ENCODE data around the gene ANXA11. TPM values are rescaled to one million over a fixed set of nuclear protein-coding genes. Genes with fewer than 3 reads are reported as not detected.

ANXA11 gene
- total and polyA plus RNA-seq, 2 of the 8 experiments (the other 6 are each of a cell fraction or from before 2014, with no cell fraction given): 40.5 to 84.9 TPM

DNA sequence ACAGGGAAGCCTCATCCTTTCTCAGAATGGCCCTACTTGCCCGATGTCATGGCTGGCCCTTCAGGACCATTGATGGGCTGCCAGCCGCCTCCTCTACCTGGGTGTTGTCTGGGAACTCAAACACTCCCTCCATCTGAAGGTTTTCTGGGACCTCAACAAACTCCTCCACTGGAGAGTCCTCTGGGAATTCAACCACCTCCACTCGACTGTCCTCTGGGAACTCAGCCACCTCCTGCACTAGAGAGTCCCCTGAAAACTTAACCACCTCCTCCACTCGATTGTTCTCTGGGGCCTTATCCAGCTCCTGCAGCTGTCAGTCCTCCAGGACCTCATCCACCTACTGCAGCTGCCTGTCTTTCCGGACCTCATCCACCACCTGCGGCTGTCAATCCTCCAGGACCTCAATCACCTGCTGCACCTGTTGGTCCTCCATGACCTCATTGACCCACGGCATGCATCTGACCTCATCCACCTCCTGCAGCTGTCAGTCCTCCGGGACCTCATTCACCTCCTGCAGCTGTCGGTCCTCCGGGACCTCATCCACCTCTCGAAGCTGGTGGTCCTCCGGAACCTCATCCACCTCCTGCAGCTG, 47.1 kb upstream of the ANXA11 start:
- DNase-seq (ENCODE audit: low read depth in 1 of 2, low spot score in 2 of 2) (no peak), FAIRE-seq (no peak)
- Histone ChIP-seq H3K23ac (ENCODE audit: insufficient read length) (no peak overlapping the region), H3K56ac (replicated peaks; ENCODE audit: insufficient read length, low read depth, low read length) (no peak overlapping the region), H3K18ac (ENCODE audit: extremely low read depth, low read length) (no peak overlapping the region), H2AK5ac (ENCODE audit: low read depth, low read length) (no peak overlapping the region), H3K4me1 (replicated peaks in 1 of 4; ENCODE audit: control insufficient read depth in 3 of 4, insufficient read depth in 4 of 4, low read length in 3 of 4) (peaks cover 0 to 3% (median under 1%) of the 10 kb centered on the region in 4 experiments; a peak in 1 of 7 replicates), H2BK20ac (ENCODE audit: low read length) (no peak overlapping the region), H3K27me3 (replicated peaks in 1 of 4; ENCODE audit: control insufficient read depth in 3 of 4, extremely low read depth in 1 of 4, insufficient read depth in 3 of 4, low read length in 3 of 4) (no peaks in the 10 kb centered on the region), H3K4me2 (ENCODE audit: insufficient read depth in 1 of 2, low read depth in 2 of 2, low read length in 2 of 2) (no peak overlapping the region), H3K14ac (ENCODE audit: insufficient read length) (no peak overlapping the region), H3K36me3 (ENCODE audit: control insufficient read depth in 2 of 4, insufficient read depth in 4 of 4, low read length in 3 of 4) (no peaks in the 10 kb centered on the region), H2BK15ac (ENCODE audit: low read length) (no peak overlapping the region), H2AFZ (ENCODE audit: low read length) (no peak overlapping the region), H4K8ac (ENCODE audit: extremely low read depth, insufficient read depth, low read length) (no peak overlapping the region), H3K9ac (replicated peaks in 1 of 4; ENCODE audit: extremely low read depth in 1 of 4, low read depth in 3 of 4, low read length in 3 of 4) (no peak overlapping the region), H2BK5ac (ENCODE audit: low read depth, low read length) (no peak overlapping the region), H3K79me2 (ENCODE audit: control insufficient read depth in 1 of 2, insufficient read depth in 2 of 2, low read length in 2 of 2) (no peaks in the 10 kb centered on the region), H4K5ac (ENCODE audit: insufficient read length, low read depth, low read length) (no peak overlapping the region), H2BK120ac (replicated peaks; ENCODE audit: low read depth, low read length) (no peak overlapping the region), H4K91ac (replicated peaks; ENCODE audit: insufficient read length, low read length) (no peak overlapping the region), H3K27ac (ENCODE audit: low read depth, low read length) (no peak overlapping the region), H2BK12ac (ENCODE audit: low read depth, low read length) (no peak overlapping the region), H3K79me1 (ENCODE audit: low read depth, low read length) (no peaks in the 10 kb centered on the region), H3K4me3 (ENCODE audit: extremely low read depth in 1 of 4, insufficient read depth in 2 of 4, low read depth in 3 of 4, low read length in 4 of 4) (no peak overlapping the region), H3K23me2 (ENCODE audit: low read depth, low read length) (no peaks in the 10 kb centered on the region), H3K4ac (replicated peaks; ENCODE audit: insufficient read length, low read depth, low read length) (no peak overlapping the region), H3K9me3 (ENCODE audit: insufficient read depth in 2 of 2, low read depth in 1 of 2, low read length in 1 of 2) (no peaks in the 10 kb centered on the region), H4K20me1 (replicated peaks in 1 of 2; ENCODE audit: control insufficient read depth in 1 of 2, insufficient read depth in 2 of 2, low read length in 2 of 2) (no peaks in the 10 kb centered on the region)
- ChIA-PET POLR2A (ENCODE audit: partially characterized antibody) (interaction anchor here (1.2 kb wide), 1 partner anchor 28 kb away, joined by 3 read pairs; no protein-coding TSS in a partner anchor), CTCF (ENCODE audit: partially characterized antibody) (interaction anchor here (0.8 to 1.8 kb wide), 6 partner anchors 9 to 205 kb away, joined by 3 to 8 read pairs (median 3); no protein-coding TSS in a partner anchor)
- 94% methylated on average over 12 of the region's 12 CpGs; no CpG with 5 or more reads in 1 of the 2 experiments for WGBS, 2 experiments (ENCODE audit: extremely low coverage in 1 of 2, insufficient coverage in 1 of 2, insufficient read length in 1 of 2, insufficient replicate concordance in 2 of 2, low coverage in 1 of 2, low lambda C conversion rate in 2 of 2, missing lambda C conversion rate in 1 of 2)
- TF ChIP-seq POLR2A (IDR thresholded peaks at IDR 0.05; ENCODE audit: control extremely low read depth in 1 of 2, low read depth in 2 of 2, low read length in 2 of 2): no peak
- TF ChIP-seq RXRA (IDR thresholded peaks at IDR 0.05; ENCODE audit: insufficient read depth, low read depth, low read length): no peak
- TF ChIP-seq FOSL1 (IDR thresholded peaks at IDR 0.05; ENCODE audit: insufficient read depth, low read depth, low read length): no peak
- TF ChIP-seq RFX5 (IDR thresholded peaks at IDR 0.05; ENCODE audit: borderline replicate concordance, low read depth, low read length): no peak
- TF ChIP-seq, protein P1, sequence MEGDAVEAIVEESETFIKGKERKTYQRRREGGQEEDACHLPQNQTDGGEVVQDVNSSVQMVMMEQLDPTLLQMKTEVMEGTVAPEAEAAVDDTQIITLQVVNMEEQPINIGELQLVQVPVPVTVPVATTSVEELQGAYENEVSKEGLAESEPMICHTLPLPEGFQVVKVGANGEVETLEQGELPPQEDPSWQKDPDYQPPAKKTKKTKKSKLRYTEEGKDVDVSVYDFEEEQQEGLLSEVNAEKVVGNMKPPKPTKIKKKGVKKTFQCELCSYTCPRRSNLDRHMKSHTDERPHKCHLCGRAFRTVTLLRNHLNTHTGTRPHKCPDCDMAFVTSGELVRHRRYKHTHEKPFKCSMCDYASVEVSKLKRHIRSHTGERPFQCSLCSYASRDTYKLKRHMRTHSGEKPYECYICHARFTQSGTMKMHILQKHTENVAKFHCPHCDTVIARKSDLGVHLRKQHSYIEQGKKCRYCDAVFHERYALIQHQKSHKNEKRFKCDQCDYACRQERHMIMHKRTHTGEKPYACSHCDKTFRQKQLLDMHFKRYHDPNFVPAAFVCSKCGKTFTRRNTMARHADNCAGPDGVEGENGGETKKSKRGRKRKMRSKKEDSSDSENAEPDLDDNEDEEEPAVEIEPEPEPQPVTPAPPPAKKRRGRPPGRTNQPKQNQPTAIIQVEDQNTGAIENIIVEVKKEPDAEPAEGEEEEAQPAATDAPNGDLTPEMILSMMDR (IDR thresholded peaks at IDR 0.05; ENCODE audit: control extremely low read depth in 1 of 3, insufficient read depth in 1 of 3, low read depth in 1 of 3, low read length in 3 of 3): no peak
- no peak for TF ChIP-seq HDAC6 (IDR thresholded peaks at IDR 0.05; ENCODE audit: low read depth, low read length)
- TF ChIP-seq KDM1A (IDR thresholded peaks at IDR 0.05; ENCODE audit: borderline replicate concordance, low read length): no peak
- no peak for TF ChIP-seq RAD21 (IDR thresholded peaks at IDR 0.05 in 1 of 2, conservative IDR thresholded peaks at IDR 0.05 in 1 of 2; ENCODE audit: low read depth in 2 of 2, low read length in 2 of 2)
- TF ChIP-seq SAP30 (IDR thresholded peaks at IDR 0.05; ENCODE audit: insufficient read depth, insufficient replicate concordance, low read length): no peak
- no peak for TF ChIP-seq CEBPB (IDR thresholded peaks at IDR 0.05; ENCODE audit: low read depth, low read length)
